Inferior parietal cortex (tissue), 1 donor: Measurements from ENCODE around the gene ADD1.

Experiments used
- DNase-seq: peaks from one replicate; pipeline ENCODE4 v3.0.0-alpha.2; 2016; ENCODE audit errors: extremely low spot score

ADD1 gene

DNA sequence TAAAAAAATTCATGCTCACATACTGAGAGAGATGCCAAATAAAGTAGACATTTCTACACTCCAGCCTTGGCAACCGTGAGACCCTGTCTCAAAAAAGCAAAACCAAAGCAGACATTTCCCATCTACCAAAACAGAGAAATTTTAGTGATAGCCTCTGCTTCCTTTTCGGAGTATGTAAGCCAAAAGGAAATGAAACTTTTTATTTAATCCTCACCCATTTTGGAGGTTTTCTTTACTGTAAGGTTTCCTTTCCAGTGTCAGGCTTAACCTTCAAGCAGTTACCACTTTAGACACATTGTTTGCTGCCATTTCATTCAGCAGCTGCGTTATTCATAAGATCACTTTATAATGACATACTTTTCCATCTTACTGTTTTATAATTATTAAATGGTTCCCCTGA is 15.9 kb downstream of the ADD1 start:
- DNase-seq = no peak

DNA sequence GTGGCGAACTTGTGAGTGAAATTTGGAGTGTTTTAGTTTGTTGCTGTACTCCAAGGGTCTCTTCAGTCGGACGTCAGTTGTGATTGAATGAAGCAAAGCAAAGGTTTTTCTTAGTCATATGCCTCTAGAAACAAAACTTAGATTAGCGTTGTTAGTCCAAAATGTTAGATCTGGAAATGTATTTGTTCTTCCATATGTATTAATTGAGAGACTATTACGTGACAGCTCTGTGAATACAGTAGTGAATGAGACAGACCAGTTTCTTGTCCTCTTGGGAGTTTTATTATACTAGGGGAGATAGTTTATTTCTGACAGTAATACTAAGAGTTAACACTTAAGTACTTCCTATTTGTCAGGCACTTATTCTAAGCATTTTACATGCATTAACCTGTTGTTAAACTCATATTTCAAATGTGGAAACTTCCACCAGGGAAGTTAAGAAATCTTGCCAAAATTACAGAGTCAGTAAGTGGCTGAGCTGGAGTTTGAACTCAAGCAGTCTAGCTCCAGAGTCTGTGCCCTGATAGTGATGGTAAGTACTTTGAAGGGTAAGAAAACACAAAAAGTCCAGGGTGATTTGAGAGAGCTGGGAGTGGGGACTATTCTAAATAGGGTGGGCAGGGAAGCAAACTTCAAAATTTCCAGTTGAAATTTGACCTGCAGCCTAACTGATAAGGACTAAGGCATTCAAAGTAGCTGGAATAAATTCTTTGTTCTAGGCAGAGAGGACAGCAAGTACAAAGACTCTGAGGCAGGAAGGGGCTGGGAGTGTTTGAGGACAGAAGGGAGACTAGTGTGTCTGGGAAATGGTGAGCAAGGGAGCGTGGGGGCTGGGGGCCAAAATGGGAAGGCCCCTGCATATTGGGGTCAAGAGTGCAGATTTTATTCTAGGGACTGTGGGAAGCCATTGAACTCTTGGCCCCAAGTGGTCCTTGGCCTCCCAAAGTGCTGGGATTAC is 17.0 kb downstream of the ADD1 start:
- no peak for DNase-seq

GRCh38 chr4:2861631-2862436 is 18.2 kb downstream of the ADD1 start:
- DNase-seq = no peak

DNA sequence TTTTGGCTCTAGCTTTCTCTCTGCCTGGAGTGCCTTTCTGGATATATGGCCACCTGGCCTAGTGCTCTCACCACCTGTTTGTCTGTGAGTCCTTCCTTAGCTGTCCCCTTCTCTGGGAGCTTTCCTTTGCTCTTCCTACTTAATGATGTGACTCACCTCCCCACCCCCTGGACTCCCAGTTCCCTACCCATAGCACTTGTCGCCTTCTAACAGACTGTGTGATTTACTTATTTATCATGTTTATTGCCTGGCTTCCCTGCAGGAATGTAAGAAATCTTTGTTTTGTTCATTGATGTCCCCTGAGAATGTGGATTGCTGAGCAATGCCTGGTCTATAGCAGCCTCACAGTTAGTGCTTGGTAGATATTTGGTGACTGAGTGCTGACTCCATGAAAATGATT is 18.9 kb downstream of the ADD1 start:
- no peak for DNase-seq

GRCh38 chr4:2863649-2864048 is 20.0 kb downstream of the ADD1 start:
- no peak for DNase-seq

DNA sequence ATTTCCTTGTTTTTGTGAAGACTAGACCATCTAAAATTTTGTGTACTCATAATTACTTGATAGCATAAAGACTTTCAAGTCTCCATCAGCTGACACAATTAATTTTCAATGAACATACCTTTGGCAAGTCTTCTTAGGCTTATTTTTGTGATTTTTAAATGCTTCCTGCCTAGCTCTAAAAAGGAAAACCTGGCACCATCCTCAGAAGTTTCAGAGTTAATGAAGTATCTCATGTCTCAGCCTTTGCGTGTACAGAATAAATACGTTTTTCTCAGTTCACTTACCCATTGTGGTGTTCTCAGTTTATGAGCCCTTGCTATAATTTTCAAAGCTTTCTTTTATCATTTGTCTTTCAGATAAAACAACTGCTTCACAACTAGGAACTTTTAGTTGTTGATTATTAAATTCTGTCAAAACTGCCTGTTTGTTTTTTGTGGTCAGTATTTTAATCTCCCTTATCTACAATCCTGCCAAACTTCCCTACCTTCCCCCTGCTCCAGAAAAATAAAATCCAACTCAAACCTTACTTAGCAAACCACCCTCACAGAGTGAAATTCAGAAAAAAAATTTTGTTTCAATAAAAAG is 21.6 kb downstream of the ADD1 start:
- DNase-seq = no peak

- DNase-seq = no peak
Observed at GRCh38 chr4:2866160-2866861, 22.7 kb downstream of the ADD1 start.

DNA sequence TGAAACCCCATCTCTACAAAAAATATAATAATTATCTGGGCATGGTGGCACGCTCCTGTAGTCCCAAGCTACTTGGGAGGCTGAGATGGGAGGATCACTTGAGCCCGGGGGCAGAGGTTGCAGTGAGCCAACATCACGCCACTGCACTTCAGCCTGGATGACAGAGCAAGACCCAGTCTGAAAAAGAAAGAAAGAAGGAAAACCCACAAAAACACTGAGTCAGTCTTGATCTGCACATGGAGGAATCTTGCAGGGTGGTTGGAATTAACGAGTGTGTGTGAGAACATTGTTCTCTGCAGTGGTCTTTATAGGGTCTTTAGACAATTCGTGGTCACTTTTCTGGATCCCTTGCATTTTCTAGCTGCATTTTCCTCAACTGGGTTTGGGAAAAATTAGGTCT is 23.2 kb downstream of the ADD1 start:
- no peak for DNase-seq

DNA sequence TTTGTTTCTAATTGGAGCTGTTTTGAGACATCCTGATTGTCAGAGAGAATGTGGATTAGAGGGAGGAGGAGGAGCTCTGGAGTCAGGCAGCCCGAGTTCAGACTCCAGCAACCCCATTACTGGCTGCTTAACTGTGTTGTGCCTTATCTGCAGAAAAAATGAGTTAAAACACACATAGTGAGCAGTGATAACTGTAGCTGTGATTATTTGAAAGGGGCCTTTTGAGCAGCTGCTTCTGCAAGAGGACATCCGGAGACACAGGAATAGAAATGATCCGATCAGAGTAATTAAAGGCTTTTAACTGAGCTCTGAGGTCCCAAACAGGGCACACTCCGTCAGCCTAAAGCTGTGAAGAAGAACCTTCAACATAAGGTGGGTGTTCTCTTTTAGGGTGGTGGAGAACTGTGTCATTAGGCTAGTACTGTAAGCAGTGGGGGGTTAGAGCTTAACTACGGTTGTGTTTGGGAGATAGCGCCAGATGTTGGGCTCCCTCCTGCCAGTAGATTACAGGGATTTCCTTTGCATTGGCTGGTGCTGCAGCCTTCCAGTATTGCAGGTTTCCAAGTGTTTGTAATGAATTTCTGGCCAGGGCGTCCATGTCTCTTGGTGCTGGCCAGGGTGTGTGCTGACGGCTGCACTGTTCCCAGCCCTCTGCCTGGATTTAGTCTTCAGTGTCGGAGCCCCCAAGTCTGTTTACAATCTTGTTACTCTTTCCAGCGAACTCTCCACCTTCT is 24.3 kb downstream of the ADD1 start:
- no peak for DNase-seq

DNA sequence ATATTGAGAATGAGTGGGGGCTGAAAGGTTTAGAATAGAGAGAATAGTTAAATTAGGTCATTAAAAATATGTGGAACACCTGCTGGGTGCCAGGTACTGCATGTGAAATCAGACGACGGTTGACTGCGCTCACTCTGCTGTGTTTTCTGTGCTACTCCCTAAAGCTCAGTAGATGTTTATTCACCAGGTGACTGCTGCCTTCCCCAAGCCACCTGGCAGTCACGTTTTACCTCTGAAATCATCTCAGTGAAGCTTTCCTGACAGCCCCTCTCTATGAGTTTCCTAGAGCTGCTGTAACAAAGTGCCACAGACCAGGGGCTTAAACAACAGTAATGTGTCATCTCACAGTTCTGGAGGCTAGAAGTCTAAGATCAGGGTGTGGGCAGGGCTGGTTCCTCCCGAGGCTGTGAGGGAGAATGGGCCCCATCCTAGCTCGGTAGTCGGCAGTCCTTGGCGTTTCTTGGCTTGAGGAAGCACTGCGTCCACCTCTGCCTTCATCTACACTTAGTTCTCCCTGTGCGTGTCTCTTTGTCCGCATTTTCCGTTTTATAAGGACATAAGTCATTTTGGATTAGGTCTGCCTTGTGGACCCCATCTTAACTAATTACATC is 25.3 kb downstream of the ADD1 start:
- no peak for DNase-seq

DNA sequence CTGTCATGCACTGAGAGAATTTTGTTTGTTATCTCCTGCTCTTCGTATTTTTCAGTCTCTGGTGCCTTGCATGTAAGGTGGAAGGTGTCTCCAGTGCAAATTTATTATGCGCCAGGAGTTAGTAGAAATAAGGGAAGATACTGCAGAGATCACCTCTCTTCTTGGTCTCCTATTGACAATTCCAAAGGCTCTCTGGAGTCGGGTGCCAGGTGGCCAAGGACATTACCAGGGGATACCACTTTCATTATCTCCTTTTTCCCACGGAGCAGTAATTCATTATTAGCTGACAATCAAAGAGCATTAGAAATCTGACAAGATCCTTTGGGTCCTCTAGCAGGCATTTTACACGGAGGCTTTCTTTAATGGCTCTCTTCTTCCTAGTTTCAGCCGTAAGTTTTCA is 26.0 kb downstream of the ADD1 start:
- no peak for DNase-seq

DNA sequence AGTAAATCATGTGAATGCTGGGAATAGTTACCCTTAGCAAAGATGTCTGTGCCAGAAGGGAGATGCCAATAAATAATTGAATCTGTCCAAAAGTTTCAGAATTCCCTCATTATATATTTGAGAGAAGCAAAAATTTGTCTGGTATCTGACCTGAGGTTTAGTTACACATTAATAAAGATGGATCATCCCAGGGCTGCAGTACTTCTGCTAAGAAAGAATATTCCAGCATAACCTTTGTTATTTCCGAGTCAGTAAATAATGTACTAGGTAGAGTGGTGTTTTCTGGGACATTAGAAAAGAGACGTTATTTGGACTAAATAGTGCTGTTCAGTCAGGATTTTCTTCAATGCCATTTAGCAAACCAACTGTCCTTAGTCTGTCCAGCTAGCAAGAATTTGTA is 26.4 kb downstream of the ADD1 start:
- DNase-seq = no peak

DNA sequence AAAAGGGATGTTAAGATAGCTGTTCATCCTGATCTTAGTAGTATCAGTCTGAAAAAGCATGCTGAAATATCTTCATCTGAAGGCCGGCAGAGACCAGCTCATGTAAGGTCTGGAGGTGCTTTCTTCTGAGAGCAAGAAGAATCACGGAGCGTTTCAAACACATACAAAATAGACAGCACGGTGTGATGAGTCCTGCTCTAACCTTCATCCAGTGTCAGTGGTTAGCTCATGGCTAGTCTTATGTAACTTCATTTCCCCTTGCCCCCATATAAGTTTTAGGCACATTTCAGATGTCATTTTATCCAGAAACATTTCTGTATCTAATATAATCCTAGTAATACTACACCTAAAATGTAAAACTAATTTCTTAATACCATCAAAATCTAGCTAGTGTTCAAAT is 27.8 kb downstream of the ADD1 start:
- DNase-seq = no peak

GRCh38 chr4:2871911-2872310 is 28.3 kb downstream of the ADD1 start:
- no peak for DNase-seq

GRCh38 chr4:2873329-2873728 is 29.7 kb downstream of the ADD1 start:
- DNase-seq = no peak

DNA sequence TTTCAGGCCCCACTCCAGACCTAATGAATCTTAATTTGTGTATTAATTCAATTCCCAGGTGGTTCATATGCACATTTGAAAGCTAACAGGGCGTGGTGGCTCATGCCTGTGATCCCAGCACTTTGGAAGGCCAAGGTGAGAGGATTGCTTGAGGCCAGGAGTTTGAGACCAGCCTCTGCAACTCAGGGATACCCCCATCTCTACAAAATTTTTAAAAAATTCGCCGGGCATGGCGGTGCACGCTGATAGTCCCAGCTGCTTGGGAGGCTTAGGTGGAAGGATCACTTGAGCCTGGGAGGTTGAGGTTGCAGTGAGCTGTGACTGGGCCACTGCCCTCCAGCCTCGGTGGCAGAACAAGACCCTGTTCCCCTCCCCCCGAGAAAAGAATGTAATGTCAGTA is 31.2 kb downstream of the ADD1 start:
- DNase-seq = no peak

- DNase-seq = peak; percentile 62
Observed at GRCh38 chr4:2875556-2875955, 31.9 kb downstream of the ADD1 start.

DNA sequence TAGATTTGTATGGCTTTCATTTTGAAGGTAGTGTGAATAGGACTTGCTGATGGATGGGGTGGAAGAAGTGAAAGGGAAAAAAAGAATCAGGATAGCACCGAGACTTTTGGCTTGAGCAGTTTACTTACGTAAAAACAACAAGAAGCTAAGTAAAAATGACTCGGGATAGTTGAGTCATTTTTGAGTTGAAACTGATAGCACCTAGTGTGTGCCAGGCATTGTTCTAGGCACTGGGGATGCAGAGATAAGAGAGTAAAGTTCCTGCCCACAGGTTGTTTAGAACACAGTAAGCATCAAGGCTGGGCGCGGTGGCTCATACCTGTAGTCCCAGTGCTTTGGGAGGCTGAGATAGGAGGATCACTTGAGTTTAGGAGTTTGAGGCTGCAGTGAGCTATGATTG is 34.7 kb downstream of the ADD1 start:
- no peak for DNase-seq

DNA sequence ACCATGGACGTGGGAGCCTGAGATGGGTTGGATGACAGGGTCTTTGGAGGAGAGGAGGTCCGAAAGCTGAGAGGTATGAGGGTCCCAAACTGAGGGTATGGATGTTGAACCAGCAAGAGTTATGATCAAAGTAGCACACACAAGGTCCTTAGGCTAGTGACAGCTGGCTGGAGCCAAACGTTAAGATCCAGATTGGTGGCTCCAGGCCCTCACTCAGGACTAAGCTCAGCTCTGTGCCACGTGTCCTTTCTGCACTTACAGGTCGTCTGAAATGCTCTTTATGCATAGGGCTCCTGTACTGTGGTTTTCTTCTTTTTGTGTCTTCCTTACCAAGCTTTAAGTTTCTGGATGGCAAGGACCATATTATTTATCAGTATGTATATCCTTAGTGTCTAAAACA is 35.4 kb downstream of the ADD1 start:
- DNase-seq = no peak

DNA sequence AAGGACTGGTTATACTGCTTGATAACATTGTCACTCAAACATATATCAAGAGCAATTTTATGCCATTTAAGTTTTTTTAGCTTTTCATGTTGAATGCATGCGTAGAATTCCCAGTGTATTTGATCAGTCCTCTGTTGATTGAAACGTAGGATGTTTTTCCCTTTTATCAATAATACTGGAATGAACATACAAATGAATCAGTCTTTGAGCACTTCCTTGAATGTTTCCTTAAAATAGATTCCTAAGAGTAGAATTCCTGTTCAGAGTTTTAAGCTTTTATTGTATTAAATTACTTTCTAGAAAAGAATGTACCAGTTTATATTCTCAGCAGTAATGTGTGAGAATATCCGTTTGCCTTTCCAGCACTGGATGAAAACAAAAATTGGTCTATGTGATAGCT is 37.8 kb downstream of the ADD1 start:
- no peak for DNase-seq

- DNase-seq = no peak
Observed at GRCh38 chr4:2882341-2882740, 38.7 kb downstream of the ADD1 start.
